Astrocyte of the spinal cord (primary cell): Measurements from ENCODE around the gene NEK6.

Experiments
- DNase-seq: peaks from one replicate; pipeline ENCODE4 v3.0.0; 2011; ENCODE audit warnings: low read depth, low spot score
- H3K4me3 ChIP-seq: 2 replicates; pipeline ENCODE4 v1.5.1; 2011; ENCODE audit warnings: low read depth, mild to moderate bottlenecking, low read length, moderate library complexity
- CTCF ChIP-seq: IDR thresholded peaks from 2 replicates; pipeline ENCODE4 v1.5.1; 2012; ENCODE audit warnings: low read depth, mild to moderate bottlenecking, low read length, inconsistent platforms
- in situ Hi-C: cut with HindIII; loops from 2 replicates; pipeline ENCODE4 v1.10.0; 2017; ENCODE audit warnings: low sequenced_read_pairs

NEK6 gene

GRCh38 chr9:124329206-124329792, 71.5 kb downstream of the NEK6 start:
- H3K4me3 ChIP-seq: no peak overlapping the region
- DNase-seq: no peak
- no peak for TF ChIP-seq CTCF
- in situ Hi-C loops: no loop called here

- in situ Hi-C loops: no loop called here
- no peak overlapping the region for H3K4me3 ChIP-seq
- no peak for TF ChIP-seq CTCF
- no peak for DNase-seq
These were observed 72.4 kb downstream of the NEK6 start for GRCh38 chr9:124330011-124330697.

- TF ChIP-seq CTCF: no peak
- in situ Hi-C loops: no loop called here
- no peak overlapping the region for H3K4me3 ChIP-seq
- no peak for DNase-seq
These were observed 73.8 kb downstream of the NEK6 start for GRCh38 chr9:124331580-124331979.

GRCh38 chr9:124332361-124333202, 74.8 kb downstream of the NEK6 start:
- no peak for DNase-seq
- in situ Hi-C loops: no loop called here
- H3K4me3 ChIP-seq: no peak overlapping the region
- TF ChIP-seq CTCF: no peak

GRCh38 chr9:124333203-124333579, 75.4 kb downstream of the NEK6 start:
- in situ Hi-C loops: no loop called here
- DNase-seq: no peak
- H3K4me3 ChIP-seq: no peak overlapping the region
- no peak for TF ChIP-seq CTCF

- H3K4me3 ChIP-seq: no peak overlapping the region
- DNase-seq: no peak
- no peak for TF ChIP-seq CTCF
- in situ Hi-C loops: no loop called here
These were observed 77.0 kb downstream of the NEK6 start for GRCh38 chr9:124334568-124335319.
